Ovary (tissue), 10 donors: ENCODE measurements around the gene CPNE1. TPM values are rescaled to one million over a fixed set of nuclear protein-coding genes. Genes with fewer than 3 reads are reported as not detected.
A peak's percentile ranks its signal among the peaks of the same experiment; 100 is the strongest.
"Not testable (repeated sequence)": the region's sequence is repeated elsewhere in the genome, so short reads cannot be mapped to it uniquely, and the experiment has no call there.

Source experiments
- DNase-seq, 5 donors: peaks; one replicate each; pipeline ENCODE4 v3.0.0-alpha.2; 2019 to 2020
- H3K27ac ChIP-seq, 2 donors: fragments of 200-600 bp; one replicate each; pipeline versions ENCODE4 v1.5.1 to v1.8.0; 2019 to 2022
- H3K27me3 ChIP-seq: fragments of 200-600 bp; one replicate; pipeline ENCODE4 v1.8.0; 2022
- H3K36me3 ChIP-seq: fragments of 200-600 bp; sonication (generic); one replicate; pipeline ENCODE4 v1.5.1; 2019
- H3K4me1 ChIP-seq: one replicate; pipeline ENCODE4 v1.8.1; 2013; ENCODE audit warnings: mild to moderate bottlenecking, moderate library complexity; ENCODE audit not compliant: insufficient read depth
- H3K4me3 ChIP-seq: fragments of 200-600 bp; sonication (generic); one replicate; pipeline ENCODE4 v1.5.1; 2017
- H3K9me3 ChIP-seq, 2 donors: fragments of 200-600 bp in 1 of 2; sonication (generic) in 1 of 2; one replicate each; pipeline versions ENCODE4 v1.5.1 to v1.8.1; 2013 to 2019; ENCODE audit warnings: mild to moderate bottlenecking in 1 of 2, moderate library complexity in 1 of 2
- EP300 ChIP-seq: sonication (generic); formaldehyde crosslinking; IDR thresholded peaks from one replicate; pipeline ENCODE4 v1.6.1; 2017; ENCODE audit warnings: antibody characterized with exemption
- POLR2A ChIP-seq: fragments of 450-650 bp; IDR thresholded peaks from one replicate; pipeline ENCODE4 v1.6.1; 2017; ENCODE audit warnings: antibody characterized with exemption, mild to moderate bottlenecking, moderate library complexity
- WGBS, 3 donors: extraction: QIAGEN DNeasy Blood & Tissue Kit in 1 of 3; methylation state at CpG; one replicate each; pipeline versions ENCODE4 v1.1.5 to v1.1.7; 2013 to 2017; 5-methylcytosine and 5-hydroxymethylcytosine counted together
- intact Hi-C, 4 donors: fragments of 100-400 bp; cut with DNase I; formaldehyde crosslinking; loops; one replicate each; pipeline versions ENCODE4 v1.11.0 to v1.15.1; 2022 to 2023
- long read RNA-seq, 3 donors: library from polyadenylated mRNA in 2 of 3; unstranded in 2 of 3; transcript quantifications; one replicate each; pipeline ENCODE4 v2.0.0 and lab custom pipeline, GENCODE V29; 2021 to 2026
- polyA plus RNA-seq, 2 donors: library from polyadenylated mRNA; stranded (reverse); fragments of 200-250 nt in 1 of 2; fragments of 350-450 nt in 1 of 2; fragmentation: Illumina TruSeq in 1 of 2; extraction: RNeasy Lipid Tissue Mini Kit (QIAGEN cat#74804) in 1 of 2; gene quantifications; one replicate each; pipeline ENCODE4 v1.2.3, GENCODE V29; 2013 to 2014
- total RNA-seq, 7 donors: library from RNA; depleted of rRNA in 2 of 7; stranded (reverse); fragments of >200 nt in 2 of 7; fragmentation: NEBNext Ultra II Directional in 3 of 7; extraction: Animal tissue kit (Norgen Biotek cat#: 25700) in 3 of 7; gene quantifications; one replicate each; pipeline versions ENCODE4 v1.1.0 to v1.2.4, GENCODE V29; 2016 to 2023
- TF ChIP-seq, protein P1 (sequence below), 3 donors: fragments of 450-650 bp in 2 of 3; fragments of 200-600 bp in 1 of 3; IDR thresholded peaks; one replicate each; pipeline versions ENCODE4 v1.5.1 to v1.8.0; 2016 to 2022; ENCODE audit warnings: antibody characterized with exemption in 3 of 3, mild to moderate bottlenecking in 1 of 3
- donor health status: DM: no; HTN: no; CAD: no; lungs with moderate emphysema.
- donor health status: DM: no; HTN: no; CAD: no.
- donor health status: Bipolar disorder and iron deficiency.
- donor health status: DM: yes; HTN: yes; CAD: no.
- donor health status: DM: no; HTN: no; CAD: no.
- donor health status: DM: yes; HTN: yes; CAD: no.

CPNE1 gene
- total RNA-seq, result 100 to 1,000 TPM in 6 of 7 donors, 10 to 100 TPM in 1; 97.5 to 173 (median 165) TPM
- polyA plus RNA-seq, result 100 to 1,000 TPM; 127 to 129 TPM
- long read RNA-seq, donor 1, transcript CPNE1-204 (16 exons, 1,928 nt), result major isoform, 155 of 413 reads
- long read RNA-seq, donor 1, partial matches to known transcripts, result 23 of 413 reads
- long read RNA-seq, donor 1, other reads (novel, unspliced or antisense), result 234 of 413 reads
- long read RNA-seq, donor 2, transcript CPNE1-221 (2 exons, 625 nt), result major isoform, 79 of 104 reads
- long read RNA-seq, donor 2, transcript CPNE1-204 (16 exons, 1,928 nt), result minor isoform, 15 of 104 reads
- long read RNA-seq, donor 2, partial matches to known transcripts, result 0 of 104 reads
- long read RNA-seq, donor 2, other reads (novel, unspliced or antisense), result 8 of 104 reads
- long read RNA-seq, donor 3, transcript CPNE1-204 (16 exons, 1,928 nt), result major isoform, 54 of 152 reads
- long read RNA-seq, donor 3, partial matches to known transcripts, result 25 of 152 reads
- long read RNA-seq, donor 3, other reads (novel, unspliced or antisense), result 73 of 152 reads

DNA sequence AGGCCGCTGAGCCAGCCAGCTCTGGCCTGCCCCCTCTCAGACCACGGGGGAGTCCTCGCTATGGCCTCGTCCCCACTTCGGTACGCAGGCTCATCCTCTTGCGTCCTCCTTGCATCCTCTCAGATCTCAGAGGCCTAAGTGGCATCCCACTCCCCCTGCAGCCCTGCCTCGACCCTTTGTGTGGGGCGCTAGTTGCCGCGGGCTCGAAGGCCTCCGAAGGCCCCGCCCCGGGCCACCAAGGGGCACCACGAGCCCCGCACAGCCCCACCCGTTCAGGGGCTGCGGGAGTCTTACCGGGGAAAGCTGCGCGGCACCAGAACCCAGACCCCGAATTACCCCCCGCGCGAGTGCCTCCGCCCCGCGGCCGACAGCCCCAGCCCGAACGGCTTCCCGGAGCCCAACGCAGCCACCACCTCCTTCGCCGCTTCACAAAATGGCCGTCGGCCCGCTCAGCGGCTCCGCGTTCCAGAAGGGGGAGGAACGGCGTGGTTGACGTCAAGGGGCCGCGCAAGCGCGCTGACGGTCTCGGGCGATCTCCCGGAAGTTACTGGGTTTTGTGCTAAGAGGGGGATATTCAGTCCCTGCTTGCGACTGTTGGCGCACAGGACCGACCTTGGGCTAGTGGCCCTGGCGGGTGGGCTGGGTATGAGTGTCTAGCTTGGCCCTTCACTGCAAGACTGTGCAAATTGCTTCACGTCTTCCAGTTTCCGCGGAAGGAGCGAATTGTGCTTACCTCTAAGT is at the start of gene CPNE1, which contains the start of gene RBM12:
Gene CPNE1, minus strand, starts transcription at position 435 of the 741 bp plus-strand sequence. CDS start 31,977 bp downstream, outside the sequence.
Gene RBM12, minus strand, starts transcription at position 435 of the 741 bp plus-strand sequence. CDS start 9,578 bp downstream, outside the sequence.
- no peaks in the 10 kb centered on the region for H3K27me3 ChIP-seq
- no peaks in the 10 kb centered on the region for H3K9me3 ChIP-seq
- H3K4me1 ChIP-seq, result peaks cover 6% of the 10 kb centered on the region
- peak within 1 kb of the TSS; percentile 94 for H3K27ac ChIP-seq
- peak within 1 kb of the TSS; percentile 86 for H3K4me3 ChIP-seq
- intact Hi-C loops, result loop anchor here in 2 of 4 donors (2.0 to 5.0 kb wide), 2 partner anchors 47 to 48 kb away; partner anchors contain the start of gene SPAG4 (in 1 of the 2)
- WGBS, 3 donors, result 0 to 1% (median 1%) methylated on average over 46 to 61 of the region's 61 CpGs
- H3K36me3 ChIP-seq, result no peaks in the 10 kb centered on the region
- TF ChIP-seq, protein P1, sequence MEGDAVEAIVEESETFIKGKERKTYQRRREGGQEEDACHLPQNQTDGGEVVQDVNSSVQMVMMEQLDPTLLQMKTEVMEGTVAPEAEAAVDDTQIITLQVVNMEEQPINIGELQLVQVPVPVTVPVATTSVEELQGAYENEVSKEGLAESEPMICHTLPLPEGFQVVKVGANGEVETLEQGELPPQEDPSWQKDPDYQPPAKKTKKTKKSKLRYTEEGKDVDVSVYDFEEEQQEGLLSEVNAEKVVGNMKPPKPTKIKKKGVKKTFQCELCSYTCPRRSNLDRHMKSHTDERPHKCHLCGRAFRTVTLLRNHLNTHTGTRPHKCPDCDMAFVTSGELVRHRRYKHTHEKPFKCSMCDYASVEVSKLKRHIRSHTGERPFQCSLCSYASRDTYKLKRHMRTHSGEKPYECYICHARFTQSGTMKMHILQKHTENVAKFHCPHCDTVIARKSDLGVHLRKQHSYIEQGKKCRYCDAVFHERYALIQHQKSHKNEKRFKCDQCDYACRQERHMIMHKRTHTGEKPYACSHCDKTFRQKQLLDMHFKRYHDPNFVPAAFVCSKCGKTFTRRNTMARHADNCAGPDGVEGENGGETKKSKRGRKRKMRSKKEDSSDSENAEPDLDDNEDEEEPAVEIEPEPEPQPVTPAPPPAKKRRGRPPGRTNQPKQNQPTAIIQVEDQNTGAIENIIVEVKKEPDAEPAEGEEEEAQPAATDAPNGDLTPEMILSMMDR (IDR thresholded peaks at IDR 0.05), result peak in 2 of 3 donors; percentile 5 to 16
- TF ChIP-seq EP300, result peak; percentile 26
- peak; percentile 99 for TF ChIP-seq POLR2A
- peak; percentile 92 to 95 (median 94) for DNase-seq

DNA sequence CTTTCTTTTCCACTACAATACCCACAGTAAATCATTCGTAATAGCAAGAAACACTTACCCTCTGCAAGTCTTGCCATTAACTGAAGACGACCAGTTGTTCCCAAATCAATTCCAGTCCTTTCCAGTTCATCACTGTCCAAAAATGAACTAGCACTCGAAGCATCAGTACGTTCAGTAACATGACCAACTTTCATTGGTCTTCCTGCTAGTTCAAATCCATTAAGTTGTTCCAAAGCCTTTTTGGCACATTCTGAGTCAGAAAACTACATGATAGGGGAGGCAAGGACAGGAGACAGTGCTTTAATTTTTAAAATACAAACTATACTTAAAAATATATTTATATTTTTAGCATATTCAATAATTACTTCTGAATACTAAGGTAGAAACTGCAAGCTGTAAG is 49.4 kb upstream of the CPNE1 start:
- no peak for DNase-seq
- no peaks in the 10 kb centered on the region for H3K27me3 ChIP-seq
- no peak overlapping the region for H3K4me3 ChIP-seq
- no peaks in the 10 kb centered on the region for H3K9me3 ChIP-seq
- no peaks in the 10 kb centered on the region for H3K36me3 ChIP-seq
- TF ChIP-seq EP300 (no peak), POLR2A (no peak)
- TF ChIP-seq, protein P1 (IDR thresholded peaks at IDR 0.05), result no peak
- no peak overlapping the region for H3K27ac ChIP-seq
- intact Hi-C loops, result no loop called here
- 61 to 66% (median 65%) methylated on average over 4 of the region's 4 CpGs for WGBS, 3 donors
- H3K4me1 ChIP-seq, result no peaks in the 10 kb centered on the region

DNA sequence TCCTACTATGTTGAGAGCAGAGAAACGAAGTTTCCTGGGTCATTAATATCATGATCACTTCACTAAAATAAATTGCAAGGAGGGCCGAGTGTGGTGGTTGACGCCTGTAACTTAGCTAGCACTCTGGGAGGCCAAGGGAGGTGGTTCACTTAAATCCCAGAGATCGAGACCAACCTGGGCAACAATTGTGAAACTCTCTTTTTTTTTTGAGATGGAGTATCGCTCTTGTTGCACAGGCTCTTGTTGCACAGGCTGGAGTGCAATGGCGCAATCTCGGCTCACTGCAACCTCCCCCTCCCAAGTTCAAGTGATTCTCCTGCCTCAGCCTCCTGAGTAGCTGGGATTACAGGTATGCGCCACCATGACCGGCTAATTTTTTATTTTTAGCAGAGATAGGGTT is 48.4 kb upstream of the CPNE1 start:
- DNase-seq, result not testable (repeated sequence)

DNA sequence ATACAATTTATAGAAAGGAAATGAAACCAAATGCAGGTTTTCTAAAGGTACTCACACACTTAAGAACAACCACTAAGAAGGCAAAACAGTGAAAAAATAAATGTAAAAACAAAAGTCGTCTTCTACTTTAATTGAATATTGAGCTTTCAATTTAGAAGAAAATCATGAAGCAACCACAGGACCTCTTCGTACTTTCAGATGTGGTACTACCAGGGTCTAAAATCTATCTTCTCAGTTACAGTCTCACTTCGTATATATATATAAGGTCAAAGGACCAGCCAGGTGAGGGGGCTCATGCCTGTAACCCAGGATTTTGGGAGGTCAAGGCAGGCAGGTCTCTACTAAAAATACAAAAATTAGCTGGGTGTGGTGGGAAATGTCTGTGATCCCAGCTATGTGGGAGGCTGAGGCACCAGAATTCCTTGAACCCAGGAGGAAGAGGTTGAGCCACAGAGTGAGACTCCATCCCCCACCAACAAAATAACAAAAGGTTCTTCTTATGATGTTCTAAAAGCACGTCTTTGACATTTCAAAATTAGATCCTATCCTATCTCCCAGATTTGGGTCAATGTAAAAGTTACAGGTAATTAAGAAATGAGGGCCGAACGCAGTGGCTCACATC is 47.0 kb upstream of the CPNE1 start:
- Histone ChIP-seq H3K9me3 (no peaks in the 10 kb centered on the region), H3K4me1 (no peaks in the 10 kb centered on the region), H3K36me3 (no peaks in the 10 kb centered on the region), H3K27me3 (no peaks in the 10 kb centered on the region), H3K27ac (no peak overlapping the region), H3K4me3 (no peak overlapping the region)
- no peak for DNase-seq
- WGBS, 3 donors, result 67 to 70% (median 68%) methylated on average over 6 of the region's 6 CpGs
- TF ChIP-seq, protein P1 (IDR thresholded peaks at IDR 0.05), result no peak
- no peak for TF ChIP-seq EP300
- TF ChIP-seq POLR2A, result no peak
- intact Hi-C loops, result no loop called here

More for the DNA sequence above, 48.4 kb upstream of the CPNE1 start:
- H3K27ac ChIP-seq, H3K27me3 ChIP-seq, intact Hi-C loops, H3K4me3 ChIP-seq, H3K4me1 ChIP-seq, H3K36me3 ChIP-seq, H3K9me3 ChIP-seq: not testable (repeated sequence)
- 84 to 89% (median 85%) methylated on average over 9 of the region's 9 CpGs for WGBS, 3 donors
